ENCODE measurements around the gene NSFL1C.

NSFL1C gene

GRCh38 chr20:1493536-1493935 is 26.9 kb upstream of the NSFL1C start:
- Histone ChIP-seq H3K9ac (no peak overlapping the region), H3K27ac (no peak overlapping the region), H3K4me1 (ENCODE audit: low read depth, poor library complexity, severe bottlenecking) (no peaks in the 10 kb centered on the region), H3K36me3 (ENCODE audit: insufficient read depth) (no peaks in the 10 kb centered on the region), H3K27me3 (ENCODE audit: insufficient read depth, low read depth) (no peaks in the 10 kb centered on the region), H3K4me2 (no peak overlapping the region), H3K4me3 (IDR thresholded peaks at IDR 0.05; ENCODE audit: insufficient read depth, low read depth, low read length) (no peak overlapping the region), H4K20me1 (ENCODE audit: insufficient read depth) (no peaks in the 10 kb centered on the region), H2AFZ (ENCODE audit: low read depth) (no peak overlapping the region), H3K79me2 (ENCODE audit: insufficient read depth, low read depth) (no peaks in the 10 kb centered on the region)
- no peak for TF ChIP-seq CTCF (conservative IDR thresholded peaks at IDR 0.05; ENCODE audit: low read depth, low read length)

- Histone ChIP-seq H3K4me3 (IDR thresholded peaks at IDR 0.05; ENCODE audit: insufficient read depth, low read depth, low read length) (no peak overlapping the region), H3K27ac (no peak overlapping the region), H3K27me3 (ENCODE audit: insufficient read depth, low read depth) (no peaks in the 10 kb centered on the region), H3K4me1 (ENCODE audit: low read depth, poor library complexity, severe bottlenecking) (no peaks in the 10 kb centered on the region), H3K79me2 (ENCODE audit: insufficient read depth, low read depth) (no peaks in the 10 kb centered on the region), H3K4me2 (no peak overlapping the region), H3K36me3 (ENCODE audit: insufficient read depth) (no peaks in the 10 kb centered on the region), H2AFZ (ENCODE audit: low read depth) (no peak overlapping the region), H4K20me1 (ENCODE audit: insufficient read depth) (no peaks in the 10 kb centered on the region), H3K9ac (no peak overlapping the region)
- no peak for TF ChIP-seq CTCF (conservative IDR thresholded peaks at IDR 0.05; ENCODE audit: low read depth, low read length)
Measured at GRCh38 chr20:1491860-1492642, 25.4 kb upstream of the NSFL1C start.

- no peak within 1 kb of the TSS for H2AFZ ChIP-seq (ENCODE audit: low read depth)
- H3K4me1 ChIP-seq (ENCODE audit: low read depth, poor library complexity, severe bottlenecking): no peaks in the 10 kb centered on the region
- H3K79me2 ChIP-seq (ENCODE audit: insufficient read depth, low read depth): no peaks in the 10 kb centered on the region
- no peak within 1 kb of the TSS for H3K4me3 ChIP-seq (IDR thresholded peaks at IDR 0.05; ENCODE audit: insufficient read depth, low read depth, low read length)
- H3K4me2 ChIP-seq: no peak within 1 kb of the TSS
- no peaks in the 10 kb centered on the region for H3K36me3 ChIP-seq (ENCODE audit: insufficient read depth)
- no peaks in the 10 kb centered on the region for H3K27me3 ChIP-seq (ENCODE audit: insufficient read depth, low read depth)
- no peak for TF ChIP-seq CTCF (conservative IDR thresholded peaks at IDR 0.05; ENCODE audit: low read depth, low read length)
- H3K9ac ChIP-seq: no peak within 1 kb of the TSS
- H4K20me1 ChIP-seq (ENCODE audit: insufficient read depth): no peaks in the 10 kb centered on the region
- no peak within 1 kb of the TSS for H3K27ac ChIP-seq
Measured at GRCh38 chr20:1491281-1491840, 24.7 kb upstream of the NSFL1C start, which contains the start of gene SIRPB2. TSS of gene SIRPB2 (minus strand) at chr20:1491420. CDS start at chr20:1491359, 61 bp downstream.

- Histone ChIP-seq H3K36me3 (ENCODE audit: insufficient read depth) (no peaks in the 10 kb centered on the region), H3K79me2 (ENCODE audit: insufficient read depth, low read depth) (no peaks in the 10 kb centered on the region), H3K9ac (no peak overlapping the region), H2AFZ (ENCODE audit: low read depth) (no peak overlapping the region), H3K4me2 (no peak overlapping the region), H3K4me3 (IDR thresholded peaks at IDR 0.05; ENCODE audit: insufficient read depth, low read depth, low read length) (no peak overlapping the region), H3K27me3 (ENCODE audit: insufficient read depth, low read depth) (no peaks in the 10 kb centered on the region), H4K20me1 (ENCODE audit: insufficient read depth) (no peaks in the 10 kb centered on the region), H3K27ac (no peak overlapping the region), H3K4me1 (ENCODE audit: low read depth, poor library complexity, severe bottlenecking) (no peaks in the 10 kb centered on the region)
- no peak for TF ChIP-seq CTCF (conservative IDR thresholded peaks at IDR 0.05; ENCODE audit: low read depth, low read length)
Measured at GRCh38 chr20:1490643-1491195, 24.1 kb upstream of the NSFL1C start.
